COLO829 (cell line): ENCODE measurements around the gene DIPK1C.

Source experiments
- DNase-seq: peaks from one replicate; pipeline ENCODE4 v3.0.0; 2012; ENCODE audit warnings: low spot score

The DIPK1C gene

GRCh38 chr18:74451148-74451547 lies 6.0 kb downstream of the DIPK1C start:
- no peak for DNase-seq

- DNase-seq = no peak
These were observed 6.5 kb downstream of the DIPK1C start for GRCh38 chr18:74450626-74451025.

GRCh38 chr18:74447404-74448152 lies 9.5 kb downstream of the DIPK1C start:
- DNase-seq = no peak

GRCh38 chr18:74446631-74447403 lies 10.3 kb downstream of the DIPK1C start:
- DNase-seq = no peak

- no peak for DNase-seq
These were observed 10.9 kb downstream of the DIPK1C start for GRCh38 chr18:74446178-74446577.

- no peak for DNase-seq
These were observed 11.5 kb downstream of the DIPK1C start for GRCh38 chr18:74445585-74445984.

GRCh38 chr18:74444104-74444503 lies 13.0 kb downstream of the DIPK1C start:
- DNase-seq = no peak

- DNase-seq = no peak
These were observed 16.2 kb downstream of the DIPK1C start for GRCh38 chr18:74440808-74441427.

- DNase-seq = no peak
These were observed 19.0 kb downstream of the DIPK1C start for GRCh38 chr18:74438091-74438490.

- no peak for DNase-seq
These were observed 20.8 kb downstream of the DIPK1C start for GRCh38 chr18:74436158-74436769.

- no peak for DNase-seq
These were observed 21.4 kb downstream of the DIPK1C start for GRCh38 chr18:74435740-74436139.

- no peak for DNase-seq
These were observed 22.6 kb downstream of the DIPK1C start for GRCh38 chr18:74434466-74434865.

- no peak for DNase-seq
These were observed 26.1 kb downstream of the DIPK1C start for GRCh38 chr18:74430806-74431571.

GRCh38 chr18:74430231-74430630 lies 26.9 kb downstream of the DIPK1C start:
- DNase-seq = no peak

GRCh38 chr18:74429096-74429495 lies 28.0 kb downstream of the DIPK1C start:
- DNase-seq = no peak

- no peak for DNase-seq
These were observed 29.5 kb downstream of the DIPK1C start for GRCh38 chr18:74427442-74428112.

GRCh38 chr18:74425876-74426275 lies 31.2 kb downstream of the DIPK1C start:
- DNase-seq = no peak

- no peak for DNase-seq
These were observed 31.9 kb downstream of the DIPK1C start for GRCh38 chr18:74425161-74425560.

- DNase-seq = no peak
These were observed 34.6 kb downstream of the DIPK1C start for GRCh38 chr18:74422541-74422940.

GRCh38 chr18:74420926-74421325 lies 36.2 kb downstream of the DIPK1C start:
- DNase-seq = no peak

- DNase-seq = no peak
These were observed 36.6 kb downstream of the DIPK1C start for GRCh38 chr18:74420481-74420880.
